Esophagus squamous epithelium (tissue), 4 donors: ENCODE results near the gene RIMS4.

ENCODE experiments used
- CTCF ChIP-seq, 6 experiments: fragments of 450-650 bp in 4 of 6; fragments of 200-600 bp in 2 of 6; sonication (generic) in 2 of 6; IDR thresholded peaks; one replicate each; pipeline ENCODE4 v1.5.1; 2016 to 2019; ENCODE audit warnings: antibody characterized with exemption in 6 of 6, mild to moderate bottlenecking in 4 of 6, moderate library complexity in 4 of 6
- POLR2A ChIP-seq, 4 donors: fragments of 450-650 bp; IDR thresholded peaks; one replicate each; pipeline ENCODE4 v1.6.1; 2017; ENCODE audit warnings: antibody characterized with exemption in 4 of 4, mild to moderate bottlenecking in 4 of 4, moderate library complexity in 3 of 4

GRCh38 chr20:44772636-44773035, 37.7 kb downstream of the RIMS4 start:
- TF ChIP-seq CTCF (IDR thresholded peaks at IDR 0.05) (no peak), POLR2A (IDR thresholded peaks at IDR 0.05) (no peak)
